PFSK-1 (cell line): ENCODE data around the gene GRAMD1A.

Source experiments
- FOXP2 ChIP-seq: optimal IDR thresholded peaks from 2 replicates; pipeline ENCODE3; 2011; ENCODE audit warnings: borderline replicate concordance, control low read depth, inconsistent platforms; ENCODE audit not compliant: insufficient read depth; ENCODE audit errors: extremely low read length, extremely low read depth
- POLR2AphosphoS5 ChIP-seq: IDR thresholded peaks from 2 replicates; pipeline ENCODE4 v1.6.1; 2012; ENCODE audit warnings: low read depth, mild to moderate bottlenecking, control low read depth, low read length, moderate library complexity
- SIN3A ChIP-seq: IDR thresholded peaks from 2 replicates; pipeline ENCODE4 v1.6.1; 2012; ENCODE audit warnings: mild to moderate bottlenecking, low read length, moderate library complexity, borderline replicate concordance; ENCODE audit not compliant: insufficient read depth
- TAF1 ChIP-seq: IDR thresholded peaks from 2 replicates; pipeline ENCODE4 v1.6.1; 2012; ENCODE audit warnings: low read length, control low read depth, borderline replicate concordance; ENCODE audit not compliant: insufficient read depth
- TF ChIP-seq, protein P1 (sequence below), 2 experiments: IDR thresholded peaks; 2 replicates each; pipeline versions ENCODE4 v1.6.1 to v1.8.0; 2011 to 2012; ENCODE audit warnings: low read depth in 2 of 2, low read length in 2 of 2, control low read depth in 1 of 2, inconsistent platforms in 1 of 2, mild to moderate bottlenecking in 1 of 2, moderate library complexity in 1 of 2; ENCODE audit not compliant: insufficient read depth in 1 of 2

GRAMD1A gene

DNA sequence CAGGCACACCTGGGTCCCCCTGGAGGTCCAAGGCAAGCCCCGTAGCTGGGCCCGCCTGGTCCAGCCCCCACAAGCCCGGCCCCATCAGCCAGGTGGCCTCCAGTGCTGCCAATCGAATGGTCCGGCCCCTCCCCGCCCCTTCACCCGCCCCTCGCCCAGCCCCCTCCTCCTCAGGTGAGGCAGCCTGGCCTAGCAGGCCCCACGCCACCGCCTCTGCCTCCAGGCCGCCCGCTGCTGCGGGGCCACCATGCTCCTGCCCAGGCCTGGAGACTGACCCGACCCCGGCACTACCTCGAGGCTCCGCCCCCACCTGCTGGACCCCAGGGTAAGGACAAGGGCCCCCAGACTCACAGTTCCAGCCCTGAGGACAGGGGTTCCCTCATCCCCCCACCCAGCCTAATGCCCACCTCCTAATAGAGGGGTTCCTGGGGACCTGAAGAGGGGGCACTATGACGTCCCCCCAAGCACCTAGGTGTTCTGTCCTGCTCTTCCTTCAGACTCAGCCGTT lies 41.5 kb downstream of the GRAMD1A start, which contains the start of gene HPN:
Gene HPN, plus strand, starts transcription at position 174 of the 508 bp plus-strand sequence. CDS start 786 bp downstream, outside the sequence.
- TF ChIP-seq POLR2AphosphoS5 (no peak), TAF1 (no peak)
- TF ChIP-seq, protein P1, sequence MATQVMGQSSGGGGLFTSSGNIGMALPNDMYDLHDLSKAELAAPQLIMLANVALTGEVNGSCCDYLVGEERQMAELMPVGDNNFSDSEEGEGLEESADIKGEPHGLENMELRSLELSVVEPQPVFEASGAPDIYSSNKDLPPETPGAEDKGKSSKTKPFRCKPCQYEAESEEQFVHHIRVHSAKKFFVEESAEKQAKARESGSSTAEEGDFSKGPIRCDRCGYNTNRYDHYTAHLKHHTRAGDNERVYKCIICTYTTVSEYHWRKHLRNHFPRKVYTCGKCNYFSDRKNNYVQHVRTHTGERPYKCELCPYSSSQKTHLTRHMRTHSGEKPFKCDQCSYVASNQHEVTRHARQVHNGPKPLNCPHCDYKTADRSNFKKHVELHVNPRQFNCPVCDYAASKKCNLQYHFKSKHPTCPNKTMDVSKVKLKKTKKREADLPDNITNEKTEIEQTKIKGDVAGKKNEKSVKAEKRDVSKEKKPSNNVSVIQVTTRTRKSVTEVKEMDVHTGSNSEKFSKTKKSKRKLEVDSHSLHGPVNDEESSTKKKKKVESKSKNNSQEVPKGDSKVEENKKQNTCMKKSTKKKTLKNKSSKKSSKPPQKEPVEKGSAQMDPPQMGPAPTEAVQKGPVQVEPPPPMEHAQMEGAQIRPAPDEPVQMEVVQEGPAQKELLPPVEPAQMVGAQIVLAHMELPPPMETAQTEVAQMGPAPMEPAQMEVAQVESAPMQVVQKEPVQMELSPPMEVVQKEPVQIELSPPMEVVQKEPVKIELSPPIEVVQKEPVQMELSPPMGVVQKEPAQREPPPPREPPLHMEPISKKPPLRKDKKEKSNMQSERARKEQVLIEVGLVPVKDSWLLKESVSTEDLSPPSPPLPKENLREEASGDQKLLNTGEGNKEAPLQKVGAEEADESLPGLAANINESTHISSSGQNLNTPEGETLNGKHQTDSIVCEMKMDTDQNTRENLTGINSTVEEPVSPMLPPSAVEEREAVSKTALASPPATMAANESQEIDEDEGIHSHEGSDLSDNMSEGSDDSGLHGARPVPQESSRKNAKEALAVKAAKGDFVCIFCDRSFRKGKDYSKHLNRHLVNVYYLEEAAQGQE (IDR thresholded peaks at IDR 0.05; ENCODE audit: insufficient read depth in 1 of 2, low read depth in 2 of 2, low read length in 2 of 2) = no peak

GRCh38 chr19:35042056-35042730 lies 42.1 kb downstream of the GRAMD1A start:
- TF ChIP-seq FOXP2 = no peak
- TF ChIP-seq, protein P1 (IDR thresholded peaks at IDR 0.05; ENCODE audit: insufficient read depth in 1 of 2, low read depth in 2 of 2, low read length in 2 of 2) = no peak
- TF ChIP-seq POLR2AphosphoS5 = no peak
- no peak for TF ChIP-seq SIN3A
- no peak for TF ChIP-seq TAF1

- TF ChIP-seq TAF1 (no peak), FOXP2 (no peak), SIN3A (no peak), POLR2AphosphoS5 (no peak)
- TF ChIP-seq, protein P1 (IDR thresholded peaks at IDR 0.05; ENCODE audit: insufficient read depth in 1 of 2, low read depth in 2 of 2, low read length in 2 of 2) = no peak
Observed at GRCh38 chr19:35042954-35043604, 43.0 kb downstream of the GRAMD1A start.

- TF ChIP-seq SIN3A (no peak), POLR2AphosphoS5 (no peak), TAF1 (no peak), FOXP2 (no peak)
- TF ChIP-seq, protein P1 (IDR thresholded peaks at IDR 0.05; ENCODE audit: insufficient read depth in 1 of 2, low read depth in 2 of 2, low read length in 2 of 2) = no peak
Observed at GRCh38 chr19:35043906-35044305, 43.8 kb downstream of the GRAMD1A start.
